DOHH2 (cell line): Measurements from ENCODE around the gene PTPRN2.

Experiments used
- CTCF ChIP-seq: fragments of 200-600 bp; sonication (generic); IDR thresholded peaks from one replicate; pipeline ENCODE4 v1.5.1; 2014; ENCODE audit warnings: antibody characterized with exemption, mild to moderate bottlenecking, low read depth, low read length; ENCODE audit not compliant: poor library complexity, severe bottlenecking
- EZH2phosphoT487 ChIP-seq: fragments of 200-600 bp; sonication (generic); IDR thresholded peaks from 2 replicates; pipeline ENCODE4 v1.6.1; 2017; ENCODE audit warnings: borderline replicate concordance, mild to moderate bottlenecking, antibody characterized with exemption, low read length, moderate library complexity, mixed read lengths

- TF ChIP-seq CTCF (no peak), EZH2phosphoT487 (no peak)
Measured at GRCh38 chr7:157597562-157597961, 990.1 kb downstream of the PTPRN2 start.
